ENCODE results near the gene ATXN10. TPM values are rescaled to one million over a fixed set of nuclear protein-coding genes. Genes with fewer than 3 reads are reported as not detected.

ATXN10 gene
- total and polyA plus RNA-seq, 10 of the 15 experiments (the other 5 are each of a cell fraction or from before 2014, with no cell fraction given) = 29.2 to 249 (median 146) TPM

DNA sequence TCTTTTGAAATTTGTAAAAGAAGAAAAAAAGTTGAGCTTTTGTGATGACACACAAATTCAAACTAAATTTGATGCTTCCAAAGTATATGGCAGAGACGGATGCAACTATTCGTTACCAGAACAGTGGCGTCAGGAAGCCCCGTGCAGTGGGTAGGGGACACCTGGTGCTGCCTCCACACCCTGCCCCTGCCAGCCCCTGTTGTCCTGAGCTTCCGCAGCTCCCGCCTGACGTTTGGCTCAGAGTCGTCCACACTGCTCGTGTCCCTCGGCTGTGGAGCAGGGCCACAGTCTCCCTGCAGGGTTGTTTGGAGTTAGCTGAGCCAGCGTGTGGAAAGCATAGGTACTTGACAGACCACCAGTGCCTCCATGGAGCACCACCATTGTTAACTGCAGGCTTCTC lies 86.3 kb downstream of the ATXN10 start:
- Histone ChIP-seq H3K27me3 (replicated peaks in 1 of 2; ENCODE audit: control insufficient read depth in 2 of 2, insufficient read depth in 2 of 2, low read length in 1 of 2) (no peaks in the 10 kb centered on the region), H2AFZ (ENCODE audit: control insufficient read depth, low read depth, low read length) (no peak overlapping the region), H3K4me1 (ENCODE audit: control insufficient read depth, insufficient read depth, low read length) (peaks cover 3% of the 10 kb centered on the region; the same call in 1 of the 2 replicates), H3K36me3 (ENCODE audit: control insufficient read depth in 2 of 2, insufficient read depth in 2 of 2, low read length in 1 of 2) (peaks cover 12 to 15% of the 10 kb centered on the region in 2 experiments), H3K27ac (ENCODE audit: control insufficient read depth, insufficient read depth) (no peak overlapping the region), H3K9ac (ENCODE audit: control insufficient read depth, insufficient read depth, low read length) (no peak overlapping the region), H3K9me3 (replicated peaks; ENCODE audit: control insufficient read depth, insufficient read depth, low read length) (no peaks in the 10 kb centered on the region), H3K4me3 (no peak overlapping the region), H3K4me2 (ENCODE audit: control insufficient read depth, insufficient read depth) (no peak overlapping the region), H3K79me2 (ENCODE audit: control insufficient read depth, insufficient read depth, low read length) (no peaks in the 10 kb centered on the region), H4K20me1 (ENCODE audit: control insufficient read depth, insufficient read depth) (no peaks in the 10 kb centered on the region; the same call in 1 of the 2 replicates)
- in situ Hi-C loops (cut with MboI) (no loop called here), intact Hi-C loops (cut with micrococcal nuclease; ENCODE audit: unreplicated experiment) (no loop called here)
- DNase-seq (ENCODE audit: low read depth, low spot score) = no peak
- CTCF ChIA-PET = no interaction called here
- no peak for FAIRE-seq
- no peak for ATAC-seq
- BruUV-seq (replicated peaks) = no TSS peak
- POLR2A ChIA-PET = no interaction called here
- TF ChIP-seq PML (IDR thresholded peaks at IDR 0.05; ENCODE audit: low read length) (no peak), SIX5 (IDR thresholded peaks at IDR 0.05; ENCODE audit: low read depth, low read length, severe bottlenecking) (no peak), MTA3 (IDR thresholded peaks at IDR 0.05; ENCODE audit: borderline replicate concordance, low read length) (no peak), PBX3 (IDR thresholded peaks at IDR 0.05; ENCODE audit: insufficient replicate concordance, low read depth, low read length) (no peak), NFXL1 (IDR thresholded peaks at IDR 0.05; ENCODE audit: borderline replicate concordance) (no peak), EP300 (IDR thresholded peaks at IDR 0.05; ENCODE audit: borderline replicate concordance in 1 of 2, control insufficient read depth in 1 of 2, low read depth in 2 of 2, low read length in 2 of 2) (no peak), EGR1 (IDR thresholded peaks at IDR 0.05; ENCODE audit: borderline replicate concordance in 1 of 2, low read depth in 2 of 2, low read length in 2 of 2) (no peak), USF1 (IDR thresholded peaks at IDR 0.05; ENCODE audit: borderline replicate concordance, extremely low read length, insufficient read depth, low read depth, low read length) (no peak), RBBP5 (conservative IDR thresholded peaks at IDR 0.05) (no peak), FOXM1 (IDR thresholded peaks at IDR 0.05; ENCODE audit: low read depth, low read length) (no peak), STAT3 (IDR thresholded peaks at IDR 0.05; ENCODE audit: low read depth, low read length) (no peak), CBX3 (IDR thresholded peaks at IDR 0.05; ENCODE audit: borderline replicate concordance, low read depth) (no peak), IRF4 (IDR thresholded peaks at IDR 0.05; ENCODE audit: low read depth, low read length) (no peak), LARP7 (IDR thresholded peaks at IDR 0.05) (no peak), SPI1 (IDR thresholded peaks at IDR 0.05; ENCODE audit: borderline replicate concordance, insufficient read depth, low read depth, low read length) (no peak), STAT1 (conservative IDR thresholded peaks at IDR 0.05) (no peak), ZNF217 (IDR thresholded peaks at IDR 0.05) (no peak), NBN (IDR thresholded peaks at IDR 0.05) (no peak)
- RAD21 ChIA-PET (ENCODE audit: unreplicated experiment) = no interaction called here
- SMC1A ChIA-PET (ENCODE audit: uncharacterized antibody, unreplicated experiment) = no interaction called here
- WGBS (ENCODE audit: insufficient coverage, insufficient replicate concordance, low lambda C conversion rate, missing lambda C conversion rate) = 97% methylated on average over 11 of the region's 11 CpGs

Measured in GM12878 (cell line).